ENCODE results near the gene YEATS4. TPM values are rescaled to one million over a fixed set of nuclear protein-coding genes. Genes with fewer than 3 reads are reported as not detected.

Gene YEATS4
- total and polyA plus RNA-seq, 2 donors from 2014 or later, result 14.5 to 15.6 TPM

DNA sequence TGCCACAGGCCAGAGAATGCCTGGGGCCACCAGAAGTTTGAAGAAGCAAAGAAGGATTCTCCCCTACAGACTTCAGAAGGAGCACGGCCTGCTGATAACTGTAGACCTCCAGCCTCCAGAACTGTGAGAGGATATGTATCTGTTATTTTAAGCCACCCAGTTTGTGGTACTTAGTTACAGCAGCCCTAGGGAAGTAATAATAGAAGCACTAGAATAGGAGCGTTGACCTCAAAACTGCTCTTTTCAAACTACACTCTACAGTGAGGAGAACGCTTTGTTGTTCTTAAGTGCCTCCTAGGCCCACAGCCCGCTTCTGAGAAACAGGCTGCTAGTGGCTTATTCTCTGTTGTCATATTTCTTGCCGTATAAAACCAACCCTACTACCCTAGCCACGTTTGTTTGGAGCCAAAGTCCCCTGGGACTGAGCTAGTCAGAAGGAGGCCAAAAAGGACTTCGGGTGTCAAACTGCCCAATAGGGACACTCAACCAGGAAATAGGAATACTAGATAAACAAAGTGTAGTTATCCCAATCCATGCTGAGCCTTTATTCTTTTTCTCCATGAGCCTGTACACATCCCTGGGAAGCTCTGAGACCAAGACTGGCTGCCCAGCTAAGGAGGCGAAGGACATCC lies 72.2 kb downstream of the YEATS4 start:
- H3K36me3 ChIP-seq (ENCODE audit: control insufficient read depth in 2 of 3, insufficient read depth in 3 of 3, low read length in 3 of 3), result no peaks in the 10 kb centered on the region
- H3K27ac ChIP-seq (ENCODE audit: low read depth in 2 of 2, low read length in 2 of 2), result no peak overlapping the region
- H3K4me1 ChIP-seq (ENCODE audit: control insufficient read depth in 2 of 3, insufficient read depth in 2 of 3, low read depth in 1 of 3, low read length in 3 of 3), result no peaks in the 10 kb centered on the region
- TF ChIP-seq, protein P1, sequence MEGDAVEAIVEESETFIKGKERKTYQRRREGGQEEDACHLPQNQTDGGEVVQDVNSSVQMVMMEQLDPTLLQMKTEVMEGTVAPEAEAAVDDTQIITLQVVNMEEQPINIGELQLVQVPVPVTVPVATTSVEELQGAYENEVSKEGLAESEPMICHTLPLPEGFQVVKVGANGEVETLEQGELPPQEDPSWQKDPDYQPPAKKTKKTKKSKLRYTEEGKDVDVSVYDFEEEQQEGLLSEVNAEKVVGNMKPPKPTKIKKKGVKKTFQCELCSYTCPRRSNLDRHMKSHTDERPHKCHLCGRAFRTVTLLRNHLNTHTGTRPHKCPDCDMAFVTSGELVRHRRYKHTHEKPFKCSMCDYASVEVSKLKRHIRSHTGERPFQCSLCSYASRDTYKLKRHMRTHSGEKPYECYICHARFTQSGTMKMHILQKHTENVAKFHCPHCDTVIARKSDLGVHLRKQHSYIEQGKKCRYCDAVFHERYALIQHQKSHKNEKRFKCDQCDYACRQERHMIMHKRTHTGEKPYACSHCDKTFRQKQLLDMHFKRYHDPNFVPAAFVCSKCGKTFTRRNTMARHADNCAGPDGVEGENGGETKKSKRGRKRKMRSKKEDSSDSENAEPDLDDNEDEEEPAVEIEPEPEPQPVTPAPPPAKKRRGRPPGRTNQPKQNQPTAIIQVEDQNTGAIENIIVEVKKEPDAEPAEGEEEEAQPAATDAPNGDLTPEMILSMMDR (IDR thresholded peaks at IDR 0.05; ENCODE audit: borderline replicate concordance, extremely low read depth, insufficient read depth), result no peak
- intact Hi-C loops (cut with DNase I), result no loop called here
- no peak overlapping the region for H3K9ac ChIP-seq (ENCODE audit: low read length in 3 of 3)
- DNase-seq (no peak), FAIRE-seq (no peak)
- no peaks in the 10 kb centered on the region for H3K27me3 ChIP-seq (ENCODE audit: control insufficient read depth, insufficient read depth, low read length)
- H3K9me3 ChIP-seq (ENCODE audit: control insufficient read depth in 2 of 3, insufficient read depth in 1 of 3, low read length in 3 of 3), result no peaks in the 10 kb centered on the region
- H3K4me3 ChIP-seq (ENCODE audit: low read length in 3 of 3), result no peak overlapping the region

DNA sequence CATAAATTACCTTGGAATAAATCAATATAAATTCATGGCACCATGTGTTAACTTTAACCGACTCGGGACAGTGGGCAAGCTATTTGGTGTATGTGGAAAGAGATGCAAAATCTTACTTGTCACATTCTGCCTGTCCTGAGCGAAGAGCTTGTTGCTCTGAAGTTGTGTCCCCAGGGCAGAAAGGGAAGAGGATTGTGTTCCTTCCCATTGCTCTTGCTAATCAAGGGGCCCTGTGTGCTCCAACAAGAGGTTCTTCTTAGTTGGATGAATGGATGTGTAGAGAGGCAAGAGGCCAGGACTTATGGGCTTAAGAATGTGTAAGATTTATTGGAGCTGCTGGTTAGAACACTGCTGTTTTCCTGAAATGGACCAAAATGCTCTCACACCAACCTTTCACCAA lies 74.1 kb downstream of the YEATS4 start:
- Histone ChIP-seq H3K4me1 (ENCODE audit: control insufficient read depth in 2 of 3, insufficient read depth in 2 of 3, low read depth in 1 of 3, low read length in 3 of 3) (no peaks in the 10 kb centered on the region), H3K4me3 (ENCODE audit: low read length in 3 of 3) (no peak overlapping the region), H3K36me3 (ENCODE audit: control insufficient read depth in 2 of 3, insufficient read depth in 3 of 3, low read length in 3 of 3) (no peaks in the 10 kb centered on the region), H3K9me3 (ENCODE audit: control insufficient read depth in 2 of 3, insufficient read depth in 1 of 3, low read length in 3 of 3) (no peaks in the 10 kb centered on the region), H3K27ac (ENCODE audit: low read depth in 2 of 2, low read length in 2 of 2) (no peak overlapping the region), H3K9ac (ENCODE audit: low read length in 3 of 3) (no peak overlapping the region), H3K27me3 (ENCODE audit: control insufficient read depth, insufficient read depth, low read length) (no peaks in the 10 kb centered on the region)
- FAIRE-seq (no peak), DNase-seq (no peak)
- TF ChIP-seq, protein P1 (IDR thresholded peaks at IDR 0.05; ENCODE audit: borderline replicate concordance, extremely low read depth, insufficient read depth), result no peak
- intact Hi-C loops (cut with DNase I), result no loop called here

DNA sequence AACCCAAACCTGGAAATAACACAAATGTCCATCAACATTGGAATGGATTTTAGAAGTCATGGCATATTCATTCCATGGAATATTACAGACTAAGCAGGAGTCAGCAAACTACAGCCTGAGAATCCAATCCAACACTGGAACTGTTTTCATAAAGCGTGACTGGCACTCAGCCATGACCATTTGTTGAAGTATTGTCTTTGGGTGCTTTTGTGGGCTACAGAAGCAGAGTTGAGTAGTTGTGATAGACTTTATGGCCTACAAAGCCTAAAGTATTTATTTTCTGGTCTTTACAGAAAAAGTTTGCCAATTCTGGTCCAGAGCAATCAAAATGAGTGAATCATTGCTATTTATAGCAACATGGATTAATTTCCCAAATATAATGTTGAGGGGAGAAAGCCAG lies 76.1 kb downstream of the YEATS4 start:
- H3K27me3 ChIP-seq (ENCODE audit: control insufficient read depth, insufficient read depth, low read length), result no peaks in the 10 kb centered on the region
- no peak for DNase-seq
- intact Hi-C loops (cut with DNase I), result no loop called here
- FAIRE-seq, result no peak
- no peak overlapping the region for H3K9ac ChIP-seq (ENCODE audit: low read length in 3 of 3)
- TF ChIP-seq, protein P1 (IDR thresholded peaks at IDR 0.05; ENCODE audit: borderline replicate concordance, extremely low read depth, insufficient read depth), result no peak
- H3K4me1 ChIP-seq (ENCODE audit: control insufficient read depth in 2 of 3, insufficient read depth in 2 of 3, low read depth in 1 of 3, low read length in 3 of 3), result no peaks in the 10 kb centered on the region
- no peaks in the 10 kb centered on the region for H3K36me3 ChIP-seq (ENCODE audit: control insufficient read depth in 2 of 3, insufficient read depth in 3 of 3, low read length in 3 of 3)
- no peak overlapping the region for H3K27ac ChIP-seq (ENCODE audit: low read depth in 2 of 2, low read length in 2 of 2)
- H3K4me3 ChIP-seq (ENCODE audit: low read length in 3 of 3), result no peak overlapping the region
- H3K9me3 ChIP-seq (ENCODE audit: control insufficient read depth in 2 of 3, insufficient read depth in 1 of 3, low read length in 3 of 3), result no peaks in the 10 kb centered on the region

DNA sequence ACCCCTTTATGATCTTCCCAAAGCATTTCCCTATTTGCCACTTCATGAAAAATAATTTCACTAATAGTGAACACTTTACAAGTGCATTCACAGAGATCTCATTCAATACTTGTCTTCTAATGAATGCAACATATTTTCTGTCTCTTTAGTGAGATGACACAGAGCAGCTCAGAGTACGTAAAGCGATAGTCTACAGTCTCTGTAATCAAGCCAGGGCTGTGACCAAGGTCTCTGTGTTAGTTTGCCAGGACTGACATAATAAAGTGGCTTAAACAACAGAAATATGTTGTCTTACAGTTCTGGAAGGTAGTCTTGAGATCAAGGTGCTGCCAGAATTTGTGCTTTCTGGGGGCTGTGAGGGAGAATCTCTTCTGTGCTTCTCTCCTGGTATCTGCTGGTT lies 77.5 kb downstream of the YEATS4 start:
- intact Hi-C loops (cut with DNase I), result no loop called here
- no peak overlapping the region for H3K27ac ChIP-seq (ENCODE audit: low read depth in 2 of 2, low read length in 2 of 2)
- FAIRE-seq (no peak), DNase-seq (no peak)
- no peaks in the 10 kb centered on the region for H3K4me1 ChIP-seq (ENCODE audit: control insufficient read depth in 2 of 3, insufficient read depth in 2 of 3, low read depth in 1 of 3, low read length in 3 of 3)
- H3K4me3 ChIP-seq (ENCODE audit: low read length in 3 of 3), result no peak overlapping the region
- H3K9ac ChIP-seq (ENCODE audit: low read length in 3 of 3), result no peak overlapping the region
- H3K9me3 ChIP-seq (ENCODE audit: control insufficient read depth in 2 of 3, insufficient read depth in 1 of 3, low read length in 3 of 3), result no peaks in the 10 kb centered on the region
- H3K27me3 ChIP-seq (ENCODE audit: control insufficient read depth, insufficient read depth, low read length), result no peaks in the 10 kb centered on the region
- no peaks in the 10 kb centered on the region for H3K36me3 ChIP-seq (ENCODE audit: control insufficient read depth in 2 of 3, insufficient read depth in 3 of 3, low read length in 3 of 3)
- TF ChIP-seq, protein P1 (IDR thresholded peaks at IDR 0.05; ENCODE audit: borderline replicate concordance, extremely low read depth, insufficient read depth), result no peak
